Measurements from ENCODE around the gene RTN3. TPM values are rescaled to one million over a fixed set of nuclear protein-coding genes. Genes with fewer than 3 reads are reported as not detected.
A peak's percentile ranks its signal among the peaks of the same experiment; 100 is the strongest.

RTN3 gene
- total RNA-seq, 1 donor from 2014 or later, result 159 TPM

- DNase-seq (ENCODE audit: low spot score, unreplicated experiment), result no peak
- H3K27ac Mint-ChIP-seq, result no peak overlapping the region
- peaks cover 9% of the 10 kb centered on the region for H3K36me3 Mint-ChIP-seq (ENCODE audit: insufficient read depth)
- TF ChIP-seq CTCF (IDR thresholded peaks at IDR 0.05; ENCODE audit: unreplicated experiment), result no peak
- peaks cover 14% of the 10 kb centered on the region for H3K27me3 Mint-ChIP-seq
- H3K4me3 Mint-ChIP-seq (ENCODE audit: low read depth), result peak overlapping the region; percentile 98
- no peaks in the 10 kb centered on the region for H3K9me3 Mint-ChIP-seq (ENCODE audit: low read depth)
- peaks cover 25% of the 10 kb centered on the region for H3K4me1 Mint-ChIP-seq (ENCODE audit: low read depth)
These were observed 85.4 kb downstream of the RTN3 start for GRCh38 chr11:63766531-63767235.

GRCh38 chr11:63767267-63767564, 85.9 kb downstream of the RTN3 start:
- Mint-ChIP-seq H3K27ac (peak overlapping the region; percentile 90), H3K4me3 (ENCODE audit: low read depth) (peak overlapping the region; percentile 98), H3K27me3 (peaks cover 14% of the 10 kb centered on the region), H3K9me3 (ENCODE audit: low read depth) (no peaks in the 10 kb centered on the region), H3K36me3 (ENCODE audit: insufficient read depth) (peaks cover 5% of the 10 kb centered on the region), H3K4me1 (ENCODE audit: low read depth) (peaks cover 23% of the 10 kb centered on the region)
- no peak for TF ChIP-seq CTCF (IDR thresholded peaks at IDR 0.05; ENCODE audit: unreplicated experiment)
- DNase-seq (ENCODE audit: low spot score, unreplicated experiment), result no peak

GRCh38 chr11:63767565-63768236, 86.4 kb downstream of the RTN3 start:
- Mint-ChIP-seq H3K36me3 (ENCODE audit: insufficient read depth) (peaks cover 5% of the 10 kb centered on the region), H3K27me3 (peaks cover 16% of the 10 kb centered on the region), H3K9me3 (ENCODE audit: low read depth) (no peaks in the 10 kb centered on the region), H3K4me1 (ENCODE audit: low read depth) (peaks cover 23% of the 10 kb centered on the region), H3K27ac (peak overlapping the region; percentile 90), H3K4me3 (ENCODE audit: low read depth) (peak overlapping the region; percentile 98)
- TF ChIP-seq CTCF (IDR thresholded peaks at IDR 0.05; ENCODE audit: unreplicated experiment), result no peak
- DNase-seq (ENCODE audit: low spot score, unreplicated experiment), result no peak

GRCh38 chr11:63768237-63769041, 87.1 kb downstream of the RTN3 start, which contains the start of gene ZFTA:
ZFTA (minus strand) TSS chr11:63768775; CDS start chr11:63768622, 153 bp downstream.
- Mint-ChIP-seq H3K4me1 (ENCODE audit: low read depth) (peaks cover 23% of the 10 kb centered on the region), H3K4me3 (ENCODE audit: low read depth) (peak within 1 kb of the TSS; percentile 98)

More at GRCh38 chr11:63768237-63769041, 87.1 kb downstream of the RTN3 start, which contains the start of gene ZFTA:
- peak; percentile 73 for DNase-seq (ENCODE audit: low spot score, unreplicated experiment)
- H3K27me3 Mint-ChIP-seq, result peaks cover 21% of the 10 kb centered on the region
- peak; percentile 83 for TF ChIP-seq CTCF (IDR thresholded peaks at IDR 0.05; ENCODE audit: unreplicated experiment)
- peak within 1 kb of the TSS; percentile 90 for H3K27ac Mint-ChIP-seq
- H3K9me3 Mint-ChIP-seq (ENCODE audit: low read depth), result no peaks in the 10 kb centered on the region
- H3K36me3 Mint-ChIP-seq (ENCODE audit: insufficient read depth), result peaks cover 5% of the 10 kb centered on the region

Measured in progenitor cell of endocrine pancreas (in vitro differentiated cells).